BJ (cell line): ENCODE measurements around the gene POR. TPM values are rescaled to one million over a fixed set of nuclear protein-coding genes. Genes with fewer than 3 reads are reported as not detected.
A peak's percentile ranks its signal among the peaks of the same experiment; 100 is the strongest.
"Not testable (repeated sequence)": the region's sequence is repeated elsewhere in the genome, so short reads cannot be mapped to it uniquely, and the experiment has no call there.

Experiments used
- CTCF ChIA-PET: fragments of 350-600 bp; formaldehyde crosslinking; extraction: SDS; loops from one replicate; lab custom pipeline; 2021; ENCODE audit warnings: antibody characterized with exemption, inconsistent platforms; lab: Yijun Ruan, JAX
- POLR2A ChIA-PET: fragments of 300-600 bp; sonication (Branson Sonifier 250); formaldehyde crosslinking; extraction: SDS; loops from one replicate; lab custom pipeline; 2021; ENCODE audit warnings: antibody characterized with exemption; lab: Charles Lee
- DNase-seq: peaks from one replicate; pipeline ENCODE4 v3.0.0-alpha.2; 2011; ENCODE audit warnings: low read depth
- H3K27me3 ChIP-seq: 2 replicates; pipeline ENCODE4 v1.6.0; 2011; ENCODE audit warnings: low read length; ENCODE audit not compliant: control insufficient read depth, insufficient read depth
- H3K36me3 ChIP-seq: 2 replicates; pipeline ENCODE4 v1.5.1; 2011; ENCODE audit warnings: low read length; ENCODE audit not compliant: control insufficient read depth, insufficient read depth
- H3K4me3 ChIP-seq: 2 replicates; pipeline ENCODE4 v1.5.1; 2011; ENCODE audit warnings: low read depth, mild to moderate bottlenecking, control low read depth, low read length
- polyA plus RNA-seq: library from polyadenylated mRNA; depleted of rRNA; stranded (reverse); fragments of >200 nt; gene quantifications from 2 replicates; pipeline ENCODE4 v1.2.3, GENCODE V29; 2011
- TF ChIP-seq, protein P1 (sequence below): IDR thresholded peaks from 2 replicates; pipeline ENCODE4 v1.5.1; 2011; ENCODE audit warnings: low read depth, mild to moderate bottlenecking, control low read depth, inconsistent platforms, low read length, moderate library complexity; ENCODE audit not compliant: insufficient read depth

The POR gene
- polyA plus RNA-seq, 1 experiment, result 63.4 TPM

DNA sequence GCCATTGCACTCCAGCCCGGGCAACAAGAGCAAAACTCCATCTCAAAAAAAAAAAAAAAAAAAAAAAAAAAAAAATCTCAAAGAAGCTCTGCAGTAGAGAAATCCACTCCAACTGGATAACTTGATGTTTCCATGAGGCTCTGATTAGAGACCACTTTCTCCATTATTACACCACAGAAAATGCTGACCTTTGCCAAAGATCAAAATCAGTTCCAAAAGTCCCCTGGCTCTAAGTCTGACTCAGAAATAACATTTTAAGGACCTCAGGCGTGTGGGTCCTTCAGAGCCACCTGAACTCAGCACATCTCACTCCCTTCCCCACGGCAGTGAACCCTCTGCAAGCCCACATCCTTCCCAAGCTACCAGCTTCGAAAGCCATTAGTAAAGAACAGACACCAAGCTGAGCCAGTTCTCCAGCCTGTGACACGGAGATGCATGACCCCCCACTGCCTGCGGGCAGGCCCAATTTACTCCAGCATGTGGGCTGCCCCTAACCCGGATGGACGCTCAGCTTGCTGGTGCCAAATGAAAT, 93.3 kb downstream of the POR start:
- ChIA-PET POLR2A (interaction anchor here (0.7 kb wide), 1 partner anchor 19 kb away, joined by 3 read pairs; no protein-coding TSS in a partner anchor), CTCF (interaction anchor here (0.8 to 1.6 kb wide), 3 partner anchors 11 to 13 kb away, joined by 3 to 5 read pairs (median 4); no protein-coding TSS in a partner anchor)
- H3K4me3 ChIP-seq, result no peak overlapping the region
- peaks cover 3% of the 10 kb centered on the region for H3K36me3 ChIP-seq
- TF ChIP-seq, protein P1, sequence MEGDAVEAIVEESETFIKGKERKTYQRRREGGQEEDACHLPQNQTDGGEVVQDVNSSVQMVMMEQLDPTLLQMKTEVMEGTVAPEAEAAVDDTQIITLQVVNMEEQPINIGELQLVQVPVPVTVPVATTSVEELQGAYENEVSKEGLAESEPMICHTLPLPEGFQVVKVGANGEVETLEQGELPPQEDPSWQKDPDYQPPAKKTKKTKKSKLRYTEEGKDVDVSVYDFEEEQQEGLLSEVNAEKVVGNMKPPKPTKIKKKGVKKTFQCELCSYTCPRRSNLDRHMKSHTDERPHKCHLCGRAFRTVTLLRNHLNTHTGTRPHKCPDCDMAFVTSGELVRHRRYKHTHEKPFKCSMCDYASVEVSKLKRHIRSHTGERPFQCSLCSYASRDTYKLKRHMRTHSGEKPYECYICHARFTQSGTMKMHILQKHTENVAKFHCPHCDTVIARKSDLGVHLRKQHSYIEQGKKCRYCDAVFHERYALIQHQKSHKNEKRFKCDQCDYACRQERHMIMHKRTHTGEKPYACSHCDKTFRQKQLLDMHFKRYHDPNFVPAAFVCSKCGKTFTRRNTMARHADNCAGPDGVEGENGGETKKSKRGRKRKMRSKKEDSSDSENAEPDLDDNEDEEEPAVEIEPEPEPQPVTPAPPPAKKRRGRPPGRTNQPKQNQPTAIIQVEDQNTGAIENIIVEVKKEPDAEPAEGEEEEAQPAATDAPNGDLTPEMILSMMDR, result no peak
- no peaks in the 10 kb centered on the region for H3K27me3 ChIP-seq
- DNase-seq, result no peak

DNA sequence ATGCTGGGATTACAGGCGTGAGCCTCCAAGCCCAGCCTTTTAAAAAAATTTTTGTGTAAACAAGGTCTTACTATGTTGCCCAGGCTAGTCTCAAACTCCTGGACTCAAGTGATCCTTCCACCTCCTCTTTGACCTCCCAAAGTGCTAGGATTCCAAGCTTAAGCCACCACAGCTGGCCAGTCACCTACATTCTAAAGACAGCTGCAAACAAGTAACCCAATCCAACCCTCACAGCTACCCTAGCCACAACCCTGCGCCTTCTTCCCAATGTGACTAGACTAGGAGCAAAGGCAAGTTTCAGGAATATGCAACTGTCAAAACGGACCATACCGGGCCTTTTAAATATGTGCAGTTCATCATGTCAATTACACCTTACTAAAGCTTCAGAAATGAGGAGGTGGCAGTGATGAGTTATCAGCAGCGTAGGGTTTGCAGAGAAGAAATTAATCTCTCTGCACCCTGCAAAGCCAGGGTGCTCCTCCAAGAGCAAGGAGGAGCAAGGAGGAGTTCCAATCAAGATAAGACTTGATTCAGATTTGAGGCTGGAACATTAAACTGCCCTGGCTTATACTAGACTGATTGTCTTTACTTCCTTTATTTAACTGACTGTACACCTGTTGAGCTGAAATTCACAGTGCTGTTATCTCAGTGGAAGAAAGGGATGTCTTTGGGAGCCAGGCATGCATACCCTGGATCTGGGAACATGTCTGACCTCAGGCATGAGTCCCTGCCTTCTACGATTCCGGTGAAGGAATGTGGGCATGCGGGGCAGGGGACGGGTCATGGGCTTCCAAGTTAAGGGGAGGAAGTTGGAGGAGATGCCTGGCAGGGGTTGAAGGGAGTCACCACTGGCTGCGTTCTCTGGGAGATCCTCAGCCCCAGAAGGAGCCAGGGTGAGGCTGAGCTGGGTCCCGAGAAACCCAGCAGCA, 95.0 kb downstream of the POR start:
- ChIA-PET CTCF (interaction anchor here (0.6 to 3.3 kb wide), 7 partner anchors 10 to 156 kb away, joined by 3 to 22 read pairs (median 3); no protein-coding TSS in a partner anchor), POLR2A (interaction anchor here (0.6 kb wide), 1 partner anchor 504 kb away, joined by 3 read pairs; no protein-coding TSS in a partner anchor)
- no peaks in the 10 kb centered on the region for H3K27me3 ChIP-seq
- TF ChIP-seq, protein P1, result no peak
- no peak overlapping the region for H3K4me3 ChIP-seq
- H3K36me3 ChIP-seq, result peaks cover 5% of the 10 kb centered on the region
- DNase-seq, result no peak

DNA sequence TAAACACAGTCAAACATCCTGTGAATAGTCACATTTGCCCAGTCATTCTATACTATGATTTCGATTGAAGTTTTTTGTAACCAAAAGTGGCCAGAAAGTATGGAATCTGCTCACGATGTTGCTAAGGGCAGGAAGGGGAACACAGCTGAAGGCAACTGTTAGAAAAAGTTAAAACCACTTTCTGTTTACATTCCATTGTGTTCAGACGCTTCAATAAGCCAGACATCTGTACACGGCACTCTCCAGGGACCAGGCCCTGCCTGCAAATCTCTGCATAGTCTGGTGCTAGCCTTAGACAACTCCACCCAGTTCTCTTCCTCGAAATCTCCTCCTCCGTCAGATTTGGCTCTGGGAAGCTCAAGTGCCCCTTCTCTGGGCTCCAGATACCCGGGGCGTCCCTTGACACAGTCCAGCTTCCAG, 96.5 kb downstream of the POR start:
- Histone ChIP-seq H3K4me3 (no peak overlapping the region), H3K36me3 (peaks cover 1% of the 10 kb centered on the region), H3K27me3 (no peaks in the 10 kb centered on the region)
- POLR2A ChIA-PET, result no interaction called here
- CTCF ChIA-PET, result interaction anchor here (1.1 to 3.3 kb wide), 3 partner anchors 9 to 146 kb away, joined by 3 to 22 read pairs (median 10); no protein-coding TSS in a partner anchor
- peak; percentile 45 for DNase-seq
- TF ChIP-seq, protein P1, result no peak

DNA sequence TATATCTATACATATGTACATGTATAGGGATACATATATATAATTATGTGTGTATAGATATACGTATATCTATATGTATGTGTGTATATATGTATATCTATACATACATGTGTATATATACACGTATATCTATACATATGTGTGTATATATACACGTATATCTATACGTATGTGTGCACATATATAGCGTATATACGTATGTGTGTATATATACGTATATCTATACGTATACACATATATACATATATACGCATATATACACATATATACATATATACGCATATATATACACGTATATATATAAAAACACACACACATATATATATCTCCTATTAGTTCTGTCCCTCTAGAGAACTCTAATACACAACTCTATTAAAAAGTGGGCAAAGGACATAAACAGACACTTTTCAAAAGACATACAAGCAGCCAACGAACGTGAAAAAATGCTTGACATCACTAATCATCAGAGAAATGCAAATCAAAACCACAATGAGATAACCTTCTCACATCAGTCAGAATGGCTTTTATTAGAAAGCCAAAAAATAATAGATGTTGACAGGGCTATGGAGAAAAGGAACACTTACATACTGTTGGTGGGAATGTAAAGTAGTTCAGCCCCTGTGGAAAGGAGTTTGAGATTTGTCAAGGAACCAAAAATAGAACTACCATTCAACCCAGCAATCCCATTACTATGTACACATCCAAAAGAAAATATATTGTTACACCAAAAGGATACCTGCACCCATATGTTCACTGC, 101.4 kb downstream of the POR start:
- POLR2A ChIA-PET, result no interaction called here
- CTCF ChIA-PET, result interaction anchor here (7.3 kb wide), 1 partner anchor 148 kb away, joined by 129 read pairs; no protein-coding TSS in a partner anchor
- Histone ChIP-seq H3K4me3 (no peak overlapping the region), H3K27me3 (no peaks in the 10 kb centered on the region), H3K36me3 (peaks cover 7% of the 10 kb centered on the region)
- TF ChIP-seq, protein P1, result no peak
- no peak for DNase-seq

DNA sequence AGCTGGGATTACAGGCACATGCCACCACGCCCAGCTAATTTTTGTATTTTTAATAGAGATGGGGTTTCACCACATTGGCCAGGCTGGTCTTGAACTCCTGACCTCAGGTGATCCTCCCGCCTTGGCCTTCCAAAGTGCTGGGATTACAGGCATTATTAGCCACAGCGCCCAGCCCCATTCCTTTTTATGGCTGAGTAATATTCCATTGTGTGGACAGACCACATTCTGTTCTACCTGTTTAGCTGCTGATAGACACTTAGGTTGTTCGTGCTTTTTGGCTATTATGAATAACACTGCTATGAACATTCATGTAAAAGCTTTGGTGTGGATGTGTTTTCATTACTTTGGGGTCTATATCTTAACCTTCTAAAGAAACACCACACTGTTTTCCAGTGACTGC, 103.6 kb downstream of the POR start:
- H3K27me3 ChIP-seq, POLR2A ChIA-PET, H3K36me3 ChIP-seq, H3K4me3 ChIP-seq, DNase-seq: not testable (repeated sequence)
- CTCF ChIA-PET, result interaction anchor here (0.6 to 7.3 kb wide), 2 partner anchors 30 to 150 kb away, joined by 4 to 129 read pairs; no protein-coding TSS in a partner anchor
